PC-9 (cell line): Measurements from ENCODE around the gene COLGALT1. TPM values are rescaled to one million over a fixed set of nuclear protein-coding genes. Genes with fewer than 3 reads are reported as not detected.

ENCODE experiments used
- BruUV-seq: library from RNA; stranded (reverse); fragments of 400-500 nt; replicated peaks from 2 replicates; lab custom pipeline; 2021; lab: Mats Ljungman, UMichigan
- CTCF ChIA-PET: fragments of 300-600 bp; sonication (Branson Sonifier 250); formaldehyde crosslinking; loops from one replicate; lab custom pipeline; 2022; ENCODE audit warnings: antibody characterized with exemption; lab: Charles Lee
- POLR2A ChIA-PET: fragments of 300-600 bp; sonication (Branson Sonifier 250); formaldehyde crosslinking; loops from one replicate; lab custom pipeline; 2022; ENCODE audit warnings: antibody characterized with exemption; ENCODE audit not compliant: unreplicated experiment; lab: Charles Lee
- DNase-seq, 2 experiments: peaks; one replicate each; pipeline versions ENCODE4 v3.0.0 to v3.0.0-alpha.2; 2015 to 2022; ENCODE audit warnings: mixed read lengths in 1 of 2
- H2AFZ ChIP-seq: fragments of 200-600 bp; sonication (generic); 2 replicates; pipeline ENCODE4 v1.8.1; 2017; ENCODE audit warnings: antibody characterized with exemption
- H3F3A ChIP-seq: fragments of 200-600 bp; sonication (generic); 2 replicates; pipeline ENCODE4 v1.8.1; 2017; ENCODE audit warnings: antibody characterized with exemption, mild to moderate bottlenecking, low read depth; ENCODE audit not compliant: insufficient read depth
- H3K27ac ChIP-seq: fragments of 200-600 bp; sonication (generic); 2 replicates; pipeline ENCODE4 v1.6.1; 2016; ENCODE audit warnings: mixed run types
- H3K27me3 ChIP-seq: fragments of 200-600 bp; sonication (generic); 2 replicates; pipeline ENCODE4 v1.6.1; 2016; ENCODE audit warnings: low read depth, mixed run types; ENCODE audit not compliant: insufficient read depth
- H3K36me3 ChIP-seq: fragments of 200-600 bp; sonication (generic); 2 replicates; pipeline ENCODE4 v1.6.1; 2016; ENCODE audit warnings: low read depth, mixed run types
- H3K4me1 ChIP-seq: fragments of 200-600 bp; sonication (generic); replicated peaks from 2 replicates; pipeline ENCODE4 v1.6.1; 2016; ENCODE audit warnings: mixed run types; ENCODE audit not compliant: insufficient read depth
- H3K4me2 ChIP-seq: fragments of 200-600 bp; sonication (generic); 2 replicates; pipeline ENCODE4 v1.6.1; 2017; ENCODE audit warnings: mixed run types
- H3K4me3 ChIP-seq: fragments of 200-600 bp; sonication (generic); 2 replicates; pipeline ENCODE4 v1.6.1; 2016; ENCODE audit warnings: mixed run types
- H3K79me2 ChIP-seq: fragments of 200-600 bp; sonication (generic); 2 replicates; pipeline ENCODE4 v1.6.1; 2017; ENCODE audit warnings: low read depth, mixed run types
- H3K9me2 ChIP-seq: fragments of 200-600 bp; sonication (generic); 2 replicates; pipeline ENCODE4 v1.8.1; 2017; ENCODE audit warnings: mild to moderate bottlenecking; ENCODE audit not compliant: insufficient read depth
- H3K9me3 ChIP-seq: fragments of 200-600 bp; sonication (generic); 2 replicates; pipeline ENCODE4 v1.8.1; 2016; ENCODE audit warnings: low read depth; ENCODE audit not compliant: insufficient read depth
- H4K20me1 ChIP-seq: fragments of 200-600 bp; sonication (generic); 2 replicates; pipeline ENCODE4 v1.8.1; 2017; ENCODE audit not compliant: insufficient read depth
- CTCF ChIP-seq: fragments of 200-600 bp; sonication (generic); conservative IDR thresholded peaks from 2 replicates; pipeline ENCODE4 v1.6.1; 2017; ENCODE audit warnings: mixed run types, antibody characterized with exemption, mild to moderate bottlenecking, moderate library complexity
- EZH2 ChIP-seq: fragments of 200-600 bp; sonication (generic); IDR thresholded peaks from 2 replicates; pipeline ENCODE4 v1.8.0; 2017; ENCODE audit warnings: antibody characterized with exemption, low read depth
- intact Hi-C: fragments of 100-400 bp; cut with micrococcal nuclease; formaldehyde crosslinking; loops from one replicate; pipeline ENCODE4 v1.10.0; 2022; ENCODE audit not compliant: unreplicated experiment
- total RNA-seq: library from RNA; stranded (reverse); gene quantifications from 2 replicates; pipeline ENCODE4 v1.2.3, GENCODE V29; 2021

Gene COLGALT1
- total RNA-seq, 1 experiment from 2014 or later = 88.8 TPM

- H2AFZ ChIP-seq = no peak overlapping the region
- H3K27me3 ChIP-seq = peaks cover 64% of the 10 kb centered on the region
- TF ChIP-seq EZH2 (no peak), CTCF (no peak)
- ChIA-PET POLR2A (no interaction called here), CTCF (no interaction called here)
- no peak for DNase-seq
- no peaks in the 10 kb centered on the region for H4K20me1 ChIP-seq
- H3F3A ChIP-seq = no peaks in the 10 kb centered on the region
- no peaks in the 10 kb centered on the region for H3K79me2 ChIP-seq
- BruUV-seq = no TSS peak
- intact Hi-C loops = no loop called here
- H3K27ac ChIP-seq = no peak overlapping the region
- H3K9me3 ChIP-seq = no peaks in the 10 kb centered on the region
- H3K36me3 ChIP-seq = no peaks in the 10 kb centered on the region
- H3K4me2 ChIP-seq = no peak overlapping the region
- no peaks in the 10 kb centered on the region for H3K9me2 ChIP-seq
- no peak overlapping the region for H3K4me3 ChIP-seq
- H3K4me1 ChIP-seq = no peaks in the 10 kb centered on the region
These were observed 74.3 kb downstream of the COLGALT1 start for GRCh38 chr19:17629760-17630159.

GRCh38 chr19:17632577-17632976 is 77.1 kb downstream of the COLGALT1 start:
- Histone ChIP-seq H3F3A (no peaks in the 10 kb centered on the region), H3K4me3 (no peak overlapping the region), H3K9me2 (no peaks in the 10 kb centered on the region), H3K79me2 (no peaks in the 10 kb centered on the region), H2AFZ (no peak overlapping the region), H3K4me2 (no peak overlapping the region), H3K27me3 (peaks cover 90% of the 10 kb centered on the region), H4K20me1 (no peaks in the 10 kb centered on the region), H3K9me3 (no peaks in the 10 kb centered on the region; the same call in 1 of the 2 replicates), H3K27ac (no peak overlapping the region), H3K4me1 (no peaks in the 10 kb centered on the region), H3K36me3 (no peaks in the 10 kb centered on the region)
- no peak for DNase-seq
- POLR2A ChIA-PET = no interaction called here
- BruUV-seq = no TSS peak
- intact Hi-C loops = no loop called here
- no peak for TF ChIP-seq CTCF
- no peak for TF ChIP-seq EZH2
- CTCF ChIA-PET = interaction anchor here (0.7 kb wide), 1 partner anchor 65 kb away, joined by 3 read pairs; no protein-coding TSS in a partner anchor

Other genes with a start within 250 kb of the COLGALT1 start
- gene MRPL34, start 249.8 kb upstream of the COLGALT1 start, total RNA-seq = 64.8 and 70.8 TPM in 2 replicates
- gene DDA1, start 246.1 kb upstream of the COLGALT1 start, total RNA-seq = 47.6 and 72.5 TPM in 2 replicates
- 11.4 and 15.1 TPM in 2 replicates for gene ANO8, start 220.8 kb upstream of the COLGALT1 start, total RNA-seq
- gene GTPBP3, start 218.1 kb upstream of the COLGALT1 start, total RNA-seq = 48.8 and 50.7 TPM in 2 replicates
- gene PLVAP, start 178.3 kb upstream of the COLGALT1 start, total RNA-seq = not detected in 2 replicates
- not detected in 2 replicates for gene CCDC194, start 161.5 kb upstream of the COLGALT1 start, total RNA-seq
- gene BST2, start 150.0 kb upstream of the COLGALT1 start, total RNA-seq = 2.7 and 3.3 TPM in 2 replicates
- gene MVB12A, start 135.6 kb upstream of the COLGALT1 start, total RNA-seq = 58.1 and 80.0 TPM in 2 replicates
- gene TMEM221, start 107.0 kb upstream of the COLGALT1 start, total RNA-seq = 2.0 and 3.9 TPM in 2 replicates
- not detected in 2 replicates for gene NXNL1, start 94.7 kb upstream of the COLGALT1 start, total RNA-seq
- 30.8 and 40.2 TPM in 2 replicates for gene SLC27A1, start 85.1 kb upstream of the COLGALT1 start, total RNA-seq
- 175 and 290 TPM in 2 replicates for gene PGLS, start 44.0 kb upstream of the COLGALT1 start, total RNA-seq
- gene UNC13A, start 132.7 kb downstream of the COLGALT1 start, total RNA-seq = 0.17 and 0.20 TPM in 2 replicates
- 74.6 and 86.9 TPM in 2 replicates for gene MAP1S, start 163.8 kb downstream of the COLGALT1 start, total RNA-seq
- 34.8 and 36.5 TPM in 2 replicates for gene FCHO1, start 195.8 kb downstream of the COLGALT1 start, total RNA-seq
- 47.7 and 65.9 TPM in 2 replicates for gene B3GNT3, start 239.5 kb downstream of the COLGALT1 start, total RNA-seq